ENCODE results near the gene SLC26A9.

The SLC26A9 gene

GRCh38 chr1:205973377-205974232 lies 30.3 kb upstream of the SLC26A9 start:
- no peak for DNase-seq

DNA sequence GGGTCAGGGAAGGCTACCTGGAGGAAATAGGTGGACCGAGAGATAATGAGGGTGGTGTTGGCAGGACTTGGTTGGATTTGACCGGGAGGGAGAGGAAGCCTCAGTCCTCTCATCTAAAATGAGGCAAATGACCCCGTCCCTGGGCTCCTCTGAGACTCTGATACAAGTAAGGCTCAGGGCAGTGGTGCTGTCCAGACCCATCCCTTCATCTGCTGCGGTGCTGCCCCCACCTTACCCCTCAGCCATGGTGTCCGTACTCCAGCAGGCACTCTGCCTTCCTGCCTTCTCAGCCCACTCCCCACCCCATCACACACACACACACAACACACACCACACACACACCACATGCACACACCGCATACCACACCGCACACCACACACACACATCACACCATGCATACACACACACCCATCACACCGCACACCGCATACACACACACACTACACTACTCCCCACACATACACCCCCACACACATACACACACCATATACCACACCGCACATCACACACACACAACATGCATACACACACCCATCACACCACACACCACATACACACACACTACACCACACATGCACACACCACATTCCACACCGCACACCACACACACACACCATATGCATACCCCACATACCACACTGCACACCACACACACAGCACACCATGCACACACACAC lies 29.4 kb upstream of the SLC26A9 start:
- no peak for DNase-seq

DNA sequence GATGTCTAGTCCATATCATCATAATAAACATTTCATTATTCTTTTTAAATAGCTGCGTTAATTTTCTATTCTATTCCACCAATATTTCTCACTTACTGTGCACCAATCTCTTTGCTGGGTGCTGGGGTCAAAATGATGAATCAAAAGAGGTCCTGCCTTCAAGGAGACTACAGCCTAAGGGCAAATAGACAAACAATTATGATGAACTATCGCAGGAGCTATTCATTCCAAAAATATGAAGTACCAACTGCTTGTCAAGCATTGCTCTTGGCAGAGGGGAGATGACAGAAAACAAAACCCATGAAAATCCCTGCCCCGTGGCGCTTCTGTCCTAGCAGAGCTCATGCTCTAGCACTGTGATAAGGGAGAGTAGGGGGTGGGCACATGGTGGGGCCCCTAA lies 28.8 kb upstream of the SLC26A9 start:
- DNase-seq: no peak

DNA sequence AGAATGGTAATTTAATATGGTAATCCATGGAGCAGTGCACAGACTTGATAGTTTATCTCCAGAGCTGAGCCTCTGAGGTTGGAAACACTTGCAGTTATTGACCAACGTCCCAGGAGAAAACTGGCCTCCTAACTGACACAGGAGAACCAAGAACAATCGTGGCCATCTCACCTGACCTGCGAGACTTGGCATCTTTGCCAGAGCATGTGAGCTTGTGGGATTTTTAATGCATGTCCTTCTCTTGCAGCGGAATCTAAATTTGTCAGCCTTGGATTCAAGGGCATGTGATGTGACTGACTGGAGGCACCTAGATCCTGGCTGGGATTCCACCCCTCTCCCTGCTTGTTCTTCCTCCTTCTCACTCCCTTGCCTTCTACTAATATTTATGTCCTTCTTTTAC lies 27.8 kb upstream of the SLC26A9 start:
- DNase-seq: no peak

DNA sequence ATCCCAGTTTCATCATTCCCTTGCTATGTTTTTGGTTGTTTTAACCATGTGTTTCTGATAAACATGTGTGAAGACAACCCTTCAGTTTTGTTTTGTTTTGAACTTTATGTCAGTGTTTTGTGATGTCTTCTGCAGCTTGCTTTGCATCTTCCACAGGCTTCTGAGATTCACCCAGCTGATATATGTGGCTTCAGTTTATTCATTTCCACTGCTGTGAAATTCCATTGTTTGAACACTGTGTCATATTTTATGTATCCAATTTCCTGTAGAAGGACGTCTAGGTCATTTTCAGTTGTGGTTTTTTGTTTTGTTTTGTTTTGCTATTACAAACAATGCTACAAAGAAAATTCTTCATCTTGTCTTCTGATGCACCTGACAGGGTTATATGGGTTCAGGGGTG lies 27.2 kb upstream of the SLC26A9 start:
- DNase-seq: no peak

DNA sequence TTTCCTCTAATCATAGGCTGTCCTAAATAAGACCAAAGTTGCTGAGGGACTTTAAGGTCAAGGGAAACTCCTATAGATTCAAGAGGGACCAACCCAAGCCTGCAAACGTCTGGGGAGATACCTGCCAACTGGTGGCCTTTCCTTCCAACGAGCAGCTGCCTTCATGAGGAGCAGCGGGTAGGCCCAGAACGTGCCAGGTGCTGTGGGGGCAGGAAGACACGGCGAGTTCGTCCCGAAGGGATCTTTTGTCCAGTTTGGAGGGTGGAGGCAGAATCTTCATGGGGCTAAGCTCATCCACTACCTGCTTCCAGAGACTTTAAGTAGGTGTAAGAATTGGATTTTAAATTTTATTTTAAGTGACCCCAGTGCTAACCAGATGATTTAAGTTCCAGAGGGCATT lies 26.0 kb upstream of the SLC26A9 start:
- no peak for DNase-seq

GRCh38 chr1:205967554-205968335 lies 24.5 kb upstream of the SLC26A9 start:
- no peak for DNase-seq

GRCh38 chr1:205965036-205965884 lies 22.0 kb upstream of the SLC26A9 start:
- no peak for DNase-seq

DNA sequence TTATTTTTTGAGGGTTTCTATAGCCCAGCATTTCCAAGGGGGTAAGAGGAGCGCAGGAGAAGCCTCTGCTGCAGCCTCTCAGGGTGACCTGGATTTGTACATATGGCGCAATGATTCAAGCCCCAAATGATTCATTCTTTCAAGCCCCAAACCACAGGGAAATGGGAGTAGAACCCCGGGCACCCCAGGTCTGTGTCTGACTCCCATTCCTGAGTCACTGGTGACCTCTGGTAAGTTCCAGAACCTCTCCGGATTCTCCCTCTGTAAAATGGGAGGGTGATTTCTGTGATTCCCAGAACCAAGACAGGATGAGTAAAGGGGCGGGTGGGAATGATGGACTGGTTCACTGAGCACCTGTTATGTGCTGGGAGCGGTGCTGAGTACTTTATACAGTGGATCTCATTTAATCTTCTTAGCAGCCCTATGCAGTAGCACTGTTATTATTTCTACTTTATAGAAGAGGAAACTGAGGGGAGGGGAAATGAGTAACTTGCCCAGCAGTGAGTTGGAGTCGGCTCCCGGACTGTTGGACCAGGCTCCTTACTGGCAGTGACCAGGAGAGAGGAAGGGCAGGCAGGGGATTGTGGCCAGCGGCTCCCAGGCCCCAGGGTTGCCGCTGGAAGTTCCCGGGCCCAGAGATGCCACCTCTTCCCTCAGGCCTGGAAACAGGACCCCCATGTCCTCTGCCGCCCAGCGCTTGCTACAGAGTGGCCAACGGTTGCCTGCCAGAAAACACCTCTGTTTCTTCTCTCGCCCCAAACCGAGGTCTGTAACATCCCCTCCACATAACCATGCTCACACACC lies 20.3 kb upstream of the SLC26A9 start:
- no peak for DNase-seq

GRCh38 chr1:205962821-205963221 lies 19.6 kb upstream of the SLC26A9 start:
- no peak for DNase-seq

- no peak for DNase-seq
Measured at GRCh38 chr1:205961991-205962820, 18.9 kb upstream of the SLC26A9 start.

- DNase-seq: no peak
Measured at GRCh38 chr1:205961405-205961804, 18.1 kb upstream of the SLC26A9 start.

- DNase-seq: no peak
Measured at GRCh38 chr1:205959789-205960188, 16.5 kb upstream of the SLC26A9 start.

DNA sequence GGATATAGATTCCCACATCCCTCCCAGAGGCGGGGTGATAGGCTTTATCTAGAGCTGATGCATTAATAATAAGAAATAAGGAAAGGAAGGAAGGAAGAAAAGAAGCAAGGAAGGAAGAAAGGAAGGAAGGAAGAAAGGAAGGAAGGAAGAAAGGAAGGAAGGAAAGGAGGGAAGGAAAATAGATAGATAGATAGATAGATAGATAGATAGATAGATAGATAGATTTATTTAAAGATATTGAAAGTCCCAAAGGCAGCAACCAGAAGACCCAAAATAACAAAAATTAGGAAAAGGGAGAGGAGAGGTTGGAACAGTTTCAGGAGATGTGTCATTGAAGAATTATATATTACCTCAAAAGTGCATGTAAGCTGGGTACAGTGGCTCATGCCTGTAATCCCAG lies 12.2 kb upstream of the SLC26A9 start:
- no peak for DNase-seq

DNA sequence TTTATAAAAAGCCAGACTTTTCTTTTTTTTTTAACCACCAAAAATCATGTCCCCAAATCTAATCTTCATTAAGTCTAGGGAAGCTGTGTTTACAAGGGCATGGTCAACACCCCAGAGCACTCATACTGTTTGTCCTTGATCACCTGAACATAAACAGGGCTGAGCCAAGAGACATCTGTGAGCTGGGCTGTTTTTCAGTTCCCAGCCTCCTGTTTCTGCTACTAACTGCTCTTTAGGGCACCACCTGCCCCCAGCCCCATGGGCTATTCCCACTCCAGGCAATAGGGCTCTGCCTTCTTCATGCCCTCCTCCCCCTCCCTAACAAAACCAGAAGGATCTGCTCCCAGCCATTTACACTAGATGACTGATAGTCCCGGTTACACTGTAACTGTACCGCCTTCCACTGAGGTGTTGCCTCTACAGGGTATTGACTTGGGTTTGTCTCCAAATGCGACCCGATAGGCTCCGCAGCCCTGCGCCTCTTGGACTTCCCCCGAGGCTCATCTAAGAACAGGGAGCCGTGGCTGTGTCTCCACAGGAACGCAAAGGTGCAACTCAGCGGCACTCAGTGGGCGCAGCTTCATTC lies 11.7 kb upstream of the SLC26A9 start:
- no peak for DNase-seq

GRCh38 chr1:205951746-205952145 lies 8.5 kb upstream of the SLC26A9 start:
- no peak for DNase-seq

DNA sequence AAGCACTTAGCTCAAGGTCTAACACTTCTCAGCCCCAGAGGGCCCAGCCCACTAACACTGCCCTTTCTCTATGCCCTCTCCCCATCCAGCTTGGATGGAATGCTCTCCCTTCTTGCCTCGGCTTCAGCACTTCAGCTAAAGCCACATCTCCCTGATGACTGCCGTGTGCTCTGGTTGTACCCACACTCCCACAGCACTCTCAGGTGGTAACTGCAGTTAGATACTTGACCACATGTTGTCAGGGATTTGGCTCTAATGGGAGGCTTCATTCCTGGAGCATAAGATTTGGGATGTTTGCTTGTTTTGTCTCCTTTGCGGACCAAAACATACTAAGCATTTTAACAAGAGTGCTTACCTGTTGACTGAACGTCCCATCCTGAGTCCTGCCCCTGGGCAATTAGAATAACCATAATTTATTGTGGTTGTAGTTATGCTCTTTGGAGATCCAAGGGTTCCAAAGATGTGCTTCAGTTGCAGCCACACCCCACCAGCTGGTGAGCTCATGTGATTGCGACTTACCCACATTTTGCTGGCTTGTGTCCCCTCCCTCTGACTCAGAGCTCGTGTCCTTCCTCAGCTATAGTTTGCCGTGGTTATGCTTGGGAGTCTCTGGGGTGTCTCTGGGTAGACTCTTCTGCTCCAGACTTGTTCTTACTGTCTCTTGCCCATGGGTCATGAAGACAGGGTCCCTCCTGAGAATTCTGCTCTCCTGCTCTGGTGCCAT lies 7.7 kb upstream of the SLC26A9 start:
- no peak for DNase-seq

DNA sequence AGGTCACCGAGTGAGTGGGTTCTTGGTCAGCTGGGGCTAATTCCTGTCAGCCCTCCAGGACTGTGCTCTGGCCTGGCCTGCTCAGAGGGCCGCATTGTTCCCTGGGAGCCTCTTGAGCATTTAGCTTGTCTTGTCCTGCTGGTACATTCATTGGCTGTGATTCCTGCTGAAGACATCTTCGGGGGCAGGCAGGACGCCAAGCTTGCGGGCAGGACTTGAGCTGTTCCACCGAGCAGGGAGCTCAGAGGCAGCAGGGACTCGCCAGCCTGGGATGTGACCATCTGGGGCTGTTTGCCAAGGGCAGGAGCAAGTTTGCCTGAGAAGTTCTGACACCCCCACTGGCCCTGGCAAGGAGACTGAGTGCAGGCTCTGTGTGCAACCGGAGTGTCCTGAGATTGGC lies 7.0 kb upstream of the SLC26A9 start:
- DNase-seq: no peak

DNA sequence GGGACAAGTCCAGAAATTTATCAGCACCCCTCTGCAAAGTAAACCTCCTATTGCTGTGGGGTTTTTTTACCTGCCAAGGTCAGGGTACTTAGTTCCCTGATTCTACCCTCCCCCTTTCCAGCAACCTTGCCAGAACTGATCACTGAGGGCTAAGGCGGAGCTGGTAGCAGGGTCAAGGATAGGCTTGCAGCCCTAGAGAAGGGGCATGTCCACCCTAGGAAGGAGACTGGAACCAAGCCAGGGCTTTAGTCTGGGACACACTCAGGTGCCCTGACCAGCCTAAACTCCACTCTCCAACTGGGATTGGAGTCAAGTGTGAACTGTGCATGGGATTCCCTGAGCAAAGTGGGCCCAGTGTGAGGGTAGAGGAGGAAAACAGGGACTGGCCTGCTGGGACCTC lies 6.5 kb upstream of the SLC26A9 start:
- no peak for DNase-seq

- no peak for DNase-seq
Measured at GRCh38 chr1:205948886-205949285, 5.6 kb upstream of the SLC26A9 start.

Data from stimulated activated naive CD4-positive, alpha-beta T cell treated with Interleukin-2 at 50 U/mL for 16 hours (primary cell).